HCT116 (cell line): ENCODE measurements around the gene ERCC5. TPM values are rescaled to one million over a fixed set of nuclear protein-coding genes. Genes with fewer than 3 reads are reported as not detected.

Experiments
- ATAC-seq: fragments of 200-7000 bp; cut with Tn5 transposase; 2 replicates; pipeline ENCODE4 v1.9.1; 2020; ENCODE audit warnings: mild to moderate bottlenecking, moderate library complexity
- BruUV-seq: library from RNA; stranded (reverse); fragments of 400-500 nt; replicated peaks from 2 replicates; lab custom pipeline; 2021; lab: Mats Ljungman, UMichigan
- CTCF ChIA-PET: fragments of 300-600 bp; sonication (Branson Sonifier 250); formaldehyde crosslinking; loops from one replicate; lab custom pipeline; 2021; ENCODE audit warnings: antibody characterized with exemption; lab: Charles Lee
- POLR2A ChIA-PET: fragments of 300-600, 350-600 bp; sonication (Branson Sonifier 250); formaldehyde crosslinking; loops from one replicate; lab custom pipeline; 2021; ENCODE audit warnings: antibody characterized with exemption; lab: Charles Lee
- RAD21 ChIA-PET, 2 experiments: fragments of 300-600 bp; sonication (Branson Sonifier 250); formaldehyde crosslinking; loops; one replicate each; lab custom pipeline; 2023; ENCODE audit warnings: low total read pairs in 2 of 2; ENCODE audit not compliant: uncharacterized antibody in 2 of 2, unreplicated experiment in 2 of 2, low non-redundant PET in 1 of 2; lab: Charles Lee
- DNase-seq: peaks from one replicate; pipeline ENCODE4 v3.0.0-alpha.2; 2010; ENCODE audit warnings: low read depth, low spot score
- H2AFZ ChIP-seq: fragments of 200-600 bp; shearing (Covaris generic), sonication (generic); 2 replicates; pipeline ENCODE4 v1.6.1; 2017; ENCODE audit warnings: low read depth, mixed run types, mixed read lengths, antibody characterized with exemption, low read length; ENCODE audit not compliant: poor library complexity, severe bottlenecking
- H3K27ac ChIP-seq: 2 replicates; pipeline ENCODE4 v1.5.1; 2012; ENCODE audit warnings: low read depth, low read length
- H3K27me3 ChIP-seq: fragments of 200-600 bp; sonication (generic); 2 replicates; pipeline ENCODE4 v1.6.1; 2016; ENCODE audit warnings: mixed run types, low read length, mixed read lengths; ENCODE audit not compliant: insufficient read depth
- H3K36me3 ChIP-seq, 2 experiments: fragments of 200-500 bp in 1 of 2; fragments of 200-600 bp in 1 of 2; sonication (Bioruptor generic) in 1 of 2; sonication (generic) in 1 of 2; 2 replicates each; pipeline versions ENCODE4 v1.5.1 to v1.6.1; 2014 to 2016; ENCODE audit warnings: low read length in 2 of 2, inconsistent platforms in 1 of 2, mixed read lengths in 1 of 2, mixed run types in 1 of 2; ENCODE audit not compliant: insufficient read depth in 2 of 2, control insufficient read depth in 1 of 2
- H3K4me1 ChIP-seq, 2 experiments: fragments of 200-600 bp in 1 of 2; sonication (generic) in 1 of 2; 2 replicates each; pipeline versions ENCODE4 v1.5.1 to v1.6.1; 2012 to 2017; ENCODE audit warnings: low read length in 2 of 2, inconsistent platforms in 1 of 2, mild to moderate bottlenecking in 1 of 2, mixed read lengths in 1 of 2, mixed run types in 1 of 2, moderate library complexity in 1 of 2; ENCODE audit not compliant: insufficient read depth in 2 of 2, control insufficient read depth in 1 of 2
- H3K4me2 ChIP-seq: fragments of 200-600 bp; sonication (generic); 2 replicates; pipeline ENCODE4 v1.6.1; 2017; ENCODE audit warnings: mixed run types, low read length, mixed read lengths
- H3K4me3 ChIP-seq, 2 experiments: fragments of 200-600 bp in 1 of 2; sonication (generic) in 1 of 2; replicated peaks in 1 of 2; 2 replicates each; pipeline ENCODE4 v1.5.1; 2011 to 2016; ENCODE audit warnings: low read length in 2 of 2, control low read depth in 1 of 2, low read depth in 1 of 2, mild to moderate bottlenecking in 1 of 2, mixed read lengths in 1 of 2, mixed run types in 1 of 2
- H3K79me2 ChIP-seq: fragments of 200-600 bp; sonication (generic); 2 replicates; pipeline ENCODE4 v1.6.1; 2017; ENCODE audit warnings: mild to moderate bottlenecking, mixed run types, low read length, moderate library complexity, mixed read lengths; ENCODE audit not compliant: insufficient read depth
- H3K9ac ChIP-seq: fragments of 200-600 bp; sonication (generic); 2 replicates; pipeline ENCODE4 v1.6.1; 2016; ENCODE audit warnings: low read length, mixed read lengths
- H3K9me2 ChIP-seq: fragments of 200-600 bp; sonication (generic), shearing (Covaris generic); 2 replicates; pipeline ENCODE4 v1.6.1; 2017; ENCODE audit warnings: mixed run types, mild to moderate bottlenecking, moderate library complexity; ENCODE audit not compliant: insufficient read depth
- H3K9me3 ChIP-seq, 2 experiments: fragments of 200-500 bp in 1 of 2; fragments of 200-600 bp in 1 of 2; sonication (Bioruptor generic) in 1 of 2; sonication (generic) in 1 of 2; 2 replicates each; pipeline ENCODE4 v1.6.1; 2014 to 2017; ENCODE audit warnings: low read length in 2 of 2, mixed read lengths in 2 of 2, inconsistent platforms in 1 of 2, low read depth in 1 of 2, mild to moderate bottlenecking in 1 of 2, mixed run types in 1 of 2, moderate library complexity in 1 of 2; ENCODE audit not compliant: control insufficient read depth in 1 of 2, insufficient read depth in 1 of 2
- H4K20me1 ChIP-seq: fragments of 200-600 bp; sonication (generic), shearing (Covaris generic); 2 replicates; pipeline ENCODE4 v1.6.1; 2017; ENCODE audit warnings: mixed run types, mild to moderate bottlenecking, moderate library complexity; ENCODE audit not compliant: insufficient read depth
- CBX3 ChIP-seq: IDR thresholded peaks from 2 replicates; pipeline ENCODE4 v1.6.1; 2012; ENCODE audit warnings: low read depth
- CEBPB ChIP-seq: IDR thresholded peaks from 2 replicates; pipeline ENCODE4 v1.6.1; 2012; ENCODE audit warnings: low read depth
- EGR1 ChIP-seq: IDR thresholded peaks from 2 replicates; pipeline ENCODE4 v1.6.1; 2012; ENCODE audit warnings: low read depth
- ELF1 ChIP-seq: IDR thresholded peaks from 2 replicates; pipeline ENCODE4 v1.6.1; 2012; ENCODE audit warnings: low read depth, borderline replicate concordance
- EZH2 ChIP-seq: fragments of 200-600 bp; sonication (generic); IDR thresholded peaks from 2 replicates; pipeline ENCODE4 v1.6.1; 2017; ENCODE audit warnings: antibody characterized with exemption, mixed run types
- EZH2phosphoT487 ChIP-seq: fragments of 200-600 bp; IDR thresholded peaks from 2 replicates; pipeline ENCODE4 v1.6.1; 2018; ENCODE audit warnings: antibody characterized with exemption, borderline replicate concordance
- FOSL1 ChIP-seq: IDR thresholded peaks from 2 replicates; pipeline ENCODE4 v1.6.1; 2012; ENCODE audit warnings: low read depth
- JUND ChIP-seq: IDR thresholded peaks from 2 replicates; pipeline ENCODE4 v1.6.1; 2012
- POLR2AphosphoS5 ChIP-seq: IDR thresholded peaks from 2 replicates; pipeline ENCODE4 v1.6.1; 2011; ENCODE audit warnings: mild to moderate bottlenecking, low read depth, low read length, moderate library complexity
- SIN3A ChIP-seq: IDR thresholded peaks from 2 replicates; pipeline ENCODE4 v1.6.1; 2012; ENCODE audit warnings: low read depth
- SP1 ChIP-seq: IDR thresholded peaks from 2 replicates; pipeline ENCODE4 v1.6.1; 2012; ENCODE audit warnings: low read depth
- TCF7L2 ChIP-seq: IDR thresholded peaks from 2 replicates; pipeline ENCODE4 v1.7.0; 2011; ENCODE audit warnings: borderline replicate concordance, inconsistent platforms; ENCODE audit not compliant: insufficient read depth, insufficient read length; ENCODE audit errors: extremely low read depth
- YY1 ChIP-seq: IDR thresholded peaks from 2 replicates; pipeline ENCODE4 v1.6.1; 2011; ENCODE audit warnings: low read length, low read depth, moderate library complexity, mild to moderate bottlenecking; ENCODE audit not compliant: insufficient replicate concordance; ENCODE audit errors: extremely low read depth
- intact Hi-C: fragments of 100-400 bp; cut with micrococcal nuclease; formaldehyde crosslinking; loops from 2 replicates; pipeline ENCODE4 v1.10.0; 2022
- total RNA-seq: library from RNA; stranded (reverse); gene quantifications from one replicate; pipeline ENCODE4 v1.2.1, GENCODE V29; 2021; ENCODE audit not compliant: unreplicated experiment
- TF ChIP-seq, protein P1 (sequence below): IDR thresholded peaks from 2 replicates; pipeline ENCODE4 v1.6.1; 2012
- TF ChIP-seq, protein P2 (sequence below): IDR thresholded peaks from 2 replicates; pipeline ENCODE4 v1.6.1; 2012
- TF ChIP-seq, protein P3 (sequence below): IDR thresholded peaks from 2 replicates; pipeline ENCODE4 v1.6.1; 2012; ENCODE audit warnings: low read depth

ERCC5 gene
- total RNA-seq, 1 experiment from 2014 or later, result 25.6 TPM

DNA sequence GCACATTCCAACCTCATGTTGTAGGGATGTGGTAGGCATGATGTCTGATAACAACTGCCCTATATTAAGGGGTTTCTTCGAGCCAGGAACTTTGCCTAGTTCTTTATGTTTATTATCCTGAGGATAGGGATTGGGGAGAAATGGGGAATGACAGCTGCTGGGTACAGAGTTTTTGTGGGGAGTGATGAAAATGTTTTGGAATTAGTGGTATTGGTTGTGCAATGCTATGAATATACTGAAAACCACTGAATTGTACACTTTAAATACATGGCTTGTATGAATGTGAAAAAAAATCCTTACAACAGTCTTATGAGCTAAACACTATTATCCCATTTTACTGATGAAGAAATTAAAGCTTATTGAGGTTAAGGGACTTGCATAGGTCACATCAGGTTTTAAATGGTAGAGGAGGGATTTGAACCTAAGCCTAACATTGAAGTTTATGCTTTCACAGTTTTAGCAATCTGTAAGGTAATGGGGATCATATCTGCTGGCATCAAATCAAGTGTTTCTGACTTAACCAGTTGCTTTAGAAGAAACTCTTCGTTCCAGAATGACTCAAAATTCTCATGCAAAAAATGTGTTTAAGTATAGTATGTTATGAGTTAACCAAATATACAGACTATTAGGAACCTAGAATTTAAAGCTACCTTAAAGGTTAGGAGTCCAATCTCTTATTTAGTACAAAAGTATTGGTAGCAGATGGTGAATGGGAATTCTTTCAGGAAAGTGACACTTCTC, 61.4 kb downstream of the ERCC5 start:
- H3K9me3 ChIP-seq, result no peaks in the 10 kb centered on the region
- H3K27me3 ChIP-seq, result no peaks in the 10 kb centered on the region
- no peak overlapping the region for H3K27ac ChIP-seq
- RAD21 ChIA-PET, result no interaction called here
- no peaks in the 10 kb centered on the region for H3K9me2 ChIP-seq
- TF ChIP-seq EZH2phosphoT487 (no peak), POLR2AphosphoS5 (no peak), EGR1 (no peak)
- no peak overlapping the region for H3K4me3 ChIP-seq
- H3K36me3 ChIP-seq, result no peaks in the 10 kb centered on the region
- no peak for DNase-seq
- H3K9ac ChIP-seq, result no peak overlapping the region
- no peaks in the 10 kb centered on the region for H3K4me1 ChIP-seq
- H3K4me2 ChIP-seq, result no peak overlapping the region
- no peak overlapping the region for H2AFZ ChIP-seq
- no peak for ATAC-seq
- POLR2A ChIA-PET, result no interaction called here
- no peaks in the 10 kb centered on the region for H4K20me1 ChIP-seq
- intact Hi-C loops, result no loop called here
- no TSS peak for BruUV-seq
- H3K79me2 ChIP-seq, result no peaks in the 10 kb centered on the region
- CTCF ChIA-PET, result no interaction called here

DNA sequence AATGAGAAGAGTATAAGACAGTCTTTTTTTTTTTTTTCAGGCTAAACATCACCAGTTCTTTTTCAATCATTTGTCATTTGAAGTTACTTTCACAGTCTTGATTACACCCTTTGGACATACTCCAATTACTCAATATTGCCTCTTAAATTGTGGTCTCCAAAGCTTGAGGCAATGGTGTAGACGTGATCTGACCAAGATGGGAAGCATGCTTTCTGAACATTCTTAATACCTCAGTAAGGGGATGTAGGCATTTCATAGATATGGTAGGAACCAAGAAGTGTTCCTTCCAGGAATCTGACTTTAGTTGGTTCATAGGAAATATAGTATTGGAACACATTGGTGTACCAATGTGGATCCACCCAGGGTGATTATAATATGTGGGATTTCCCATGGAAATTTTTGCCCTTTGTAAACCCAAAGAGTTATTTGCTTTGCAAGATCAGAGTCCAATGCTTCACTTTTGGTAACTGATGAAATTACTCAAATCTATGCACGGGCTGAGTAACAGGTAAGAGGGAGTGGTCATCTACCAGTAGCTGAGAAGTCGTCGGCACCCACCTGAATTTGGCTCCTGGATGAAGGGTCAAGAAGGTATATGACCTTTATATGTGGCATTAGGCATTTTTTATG, 62.2 kb downstream of the ERCC5 start:
- Histone ChIP-seq H2AFZ (no peak overlapping the region), H3K9ac (no peak overlapping the region), H3K4me1 (no peaks in the 10 kb centered on the region), H3K9me2 (no peaks in the 10 kb centered on the region), H4K20me1 (no peaks in the 10 kb centered on the region), H3K36me3 (no peaks in the 10 kb centered on the region), H3K9me3 (no peaks in the 10 kb centered on the region), H3K27ac (no peak overlapping the region), H3K27me3 (no peaks in the 10 kb centered on the region), H3K4me2 (no peak overlapping the region), H3K4me3 (no peak overlapping the region), H3K79me2 (no peaks in the 10 kb centered on the region)
- RAD21 ChIA-PET, result no interaction called here
- CTCF ChIA-PET, result no interaction called here
- ATAC-seq (no peak), DNase-seq (no peak)
- intact Hi-C loops, result no loop called here
- BruUV-seq, result no TSS peak
- TF ChIP-seq YY1 (no peak), POLR2AphosphoS5 (no peak), TCF7L2 (no peak), CBX3 (no peak), JUND (no peak), CEBPB (no peak), ELF1 (no peak), EGR1 (no peak), SIN3A (no peak), EZH2 (no peak), SP1 (no peak), FOSL1 (no peak)
- TF ChIP-seq, protein P1, sequence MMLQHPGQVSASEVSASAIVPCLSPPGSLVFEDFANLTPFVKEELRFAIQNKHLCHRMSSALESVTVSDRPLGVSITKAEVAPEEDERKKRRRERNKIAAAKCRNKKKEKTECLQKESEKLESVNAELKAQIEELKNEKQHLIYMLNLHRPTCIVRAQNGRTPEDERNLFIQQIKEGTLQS, result no peak
- TF ChIP-seq, protein P2, sequence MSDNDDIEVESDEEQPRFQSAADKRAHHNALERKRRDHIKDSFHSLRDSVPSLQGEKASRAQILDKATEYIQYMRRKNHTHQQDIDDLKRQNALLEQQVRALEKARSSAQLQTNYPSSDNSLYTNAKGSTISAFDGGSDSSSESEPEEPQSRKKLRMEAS, result no peak
- TF ChIP-seq, protein P3, sequence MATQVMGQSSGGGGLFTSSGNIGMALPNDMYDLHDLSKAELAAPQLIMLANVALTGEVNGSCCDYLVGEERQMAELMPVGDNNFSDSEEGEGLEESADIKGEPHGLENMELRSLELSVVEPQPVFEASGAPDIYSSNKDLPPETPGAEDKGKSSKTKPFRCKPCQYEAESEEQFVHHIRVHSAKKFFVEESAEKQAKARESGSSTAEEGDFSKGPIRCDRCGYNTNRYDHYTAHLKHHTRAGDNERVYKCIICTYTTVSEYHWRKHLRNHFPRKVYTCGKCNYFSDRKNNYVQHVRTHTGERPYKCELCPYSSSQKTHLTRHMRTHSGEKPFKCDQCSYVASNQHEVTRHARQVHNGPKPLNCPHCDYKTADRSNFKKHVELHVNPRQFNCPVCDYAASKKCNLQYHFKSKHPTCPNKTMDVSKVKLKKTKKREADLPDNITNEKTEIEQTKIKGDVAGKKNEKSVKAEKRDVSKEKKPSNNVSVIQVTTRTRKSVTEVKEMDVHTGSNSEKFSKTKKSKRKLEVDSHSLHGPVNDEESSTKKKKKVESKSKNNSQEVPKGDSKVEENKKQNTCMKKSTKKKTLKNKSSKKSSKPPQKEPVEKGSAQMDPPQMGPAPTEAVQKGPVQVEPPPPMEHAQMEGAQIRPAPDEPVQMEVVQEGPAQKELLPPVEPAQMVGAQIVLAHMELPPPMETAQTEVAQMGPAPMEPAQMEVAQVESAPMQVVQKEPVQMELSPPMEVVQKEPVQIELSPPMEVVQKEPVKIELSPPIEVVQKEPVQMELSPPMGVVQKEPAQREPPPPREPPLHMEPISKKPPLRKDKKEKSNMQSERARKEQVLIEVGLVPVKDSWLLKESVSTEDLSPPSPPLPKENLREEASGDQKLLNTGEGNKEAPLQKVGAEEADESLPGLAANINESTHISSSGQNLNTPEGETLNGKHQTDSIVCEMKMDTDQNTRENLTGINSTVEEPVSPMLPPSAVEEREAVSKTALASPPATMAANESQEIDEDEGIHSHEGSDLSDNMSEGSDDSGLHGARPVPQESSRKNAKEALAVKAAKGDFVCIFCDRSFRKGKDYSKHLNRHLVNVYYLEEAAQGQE, result no peak
- POLR2A ChIA-PET, result no interaction called here
